Measurements from ENCODE around the gene CDK19. TPM values are rescaled to one million over a fixed set of nuclear protein-coding genes. Genes with fewer than 3 reads are reported as not detected.

Gene CDK19
- total RNA-seq, 2 experiments from 2014 or later = 21.6 to 26.2 TPM

- no peak overlapping the region for H3K4me3 Mint-ChIP-seq
- ChIA-PET POLR2A (no interaction called here), CTCF (no interaction called here)
Observed at GRCh38 chr6:110833831-110834230, 18.6 kb upstream of the CDK19 start.

GRCh38 chr6:110831405-110831804, 16.1 kb upstream of the CDK19 start:
- no peaks in the 10 kb centered on the region for H3K27me3 Mint-ChIP-seq (ENCODE audit: low read depth)
- no peaks in the 10 kb centered on the region for H3K9me3 Mint-ChIP-seq (ENCODE audit: insufficient read depth)
- H3K27ac Mint-ChIP-seq = no peak overlapping the region
- no peaks in the 10 kb centered on the region for H3K36me3 Mint-ChIP-seq (ENCODE audit: low read depth)
- ATAC-seq (no peak), DNase-seq (no peak)
- ChIA-PET CTCF (no interaction called here), POLR2A (no interaction called here)
- H3K4me1 Mint-ChIP-seq (ENCODE audit: low read depth) = no peaks in the 10 kb centered on the region
- no peak overlapping the region for H3K4me3 Mint-ChIP-seq

More at GRCh38 chr6:110833831-110834230, 18.6 kb upstream of the CDK19 start:
- H3K9me3 Mint-ChIP-seq (ENCODE audit: insufficient read depth) = no peaks in the 10 kb centered on the region
- DNase-seq = no peak
- H3K36me3 Mint-ChIP-seq (ENCODE audit: low read depth) = no peaks in the 10 kb centered on the region
- no peaks in the 10 kb centered on the region for H3K27me3 Mint-ChIP-seq (ENCODE audit: low read depth)
- H3K4me1 Mint-ChIP-seq (ENCODE audit: low read depth) = no peaks in the 10 kb centered on the region
- ATAC-seq = no peak
- no peak overlapping the region for H3K27ac Mint-ChIP-seq

DNA sequence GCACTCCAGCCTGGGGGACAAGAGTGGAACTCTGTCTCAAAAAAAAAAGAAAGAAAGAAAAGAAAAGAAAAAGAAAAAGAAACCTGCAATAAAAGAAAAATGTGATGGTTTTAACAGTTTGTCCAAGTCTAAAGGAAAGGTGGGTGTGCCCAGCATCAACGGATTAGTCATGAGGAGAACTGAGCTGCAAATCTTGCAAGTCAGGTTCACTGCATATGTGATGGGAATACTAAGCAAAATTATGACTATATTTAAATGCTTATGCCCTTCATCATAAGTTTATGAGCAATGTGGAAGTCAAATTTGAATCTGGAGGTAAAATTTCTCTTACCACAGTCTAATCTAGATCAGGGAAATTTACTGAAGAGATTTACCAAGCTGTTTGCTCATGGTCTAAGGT, 13.1 kb upstream of the CDK19 start:
- ChIA-PET POLR2A (interaction anchor here (1.0 kb wide), 1 partner anchor 22 kb away, joined by 3 read pairs; no protein-coding TSS in a partner anchor), CTCF (interaction anchor here (1.2 kb wide), 1 partner anchor 10 kb away, joined by 6 read pairs; no protein-coding TSS in a partner anchor)
- DNase-seq (no peak), ATAC-seq (no peak)
- Mint-ChIP-seq H3K4me3 (no peak overlapping the region), H3K9me3 (ENCODE audit: insufficient read depth) (no peaks in the 10 kb centered on the region), H3K4me1 (ENCODE audit: low read depth) (no peaks in the 10 kb centered on the region), H3K27me3 (ENCODE audit: low read depth) (peaks cover 8% of the 10 kb centered on the region), H3K36me3 (ENCODE audit: low read depth) (no peaks in the 10 kb centered on the region), H3K27ac (no peak overlapping the region)

DNA sequence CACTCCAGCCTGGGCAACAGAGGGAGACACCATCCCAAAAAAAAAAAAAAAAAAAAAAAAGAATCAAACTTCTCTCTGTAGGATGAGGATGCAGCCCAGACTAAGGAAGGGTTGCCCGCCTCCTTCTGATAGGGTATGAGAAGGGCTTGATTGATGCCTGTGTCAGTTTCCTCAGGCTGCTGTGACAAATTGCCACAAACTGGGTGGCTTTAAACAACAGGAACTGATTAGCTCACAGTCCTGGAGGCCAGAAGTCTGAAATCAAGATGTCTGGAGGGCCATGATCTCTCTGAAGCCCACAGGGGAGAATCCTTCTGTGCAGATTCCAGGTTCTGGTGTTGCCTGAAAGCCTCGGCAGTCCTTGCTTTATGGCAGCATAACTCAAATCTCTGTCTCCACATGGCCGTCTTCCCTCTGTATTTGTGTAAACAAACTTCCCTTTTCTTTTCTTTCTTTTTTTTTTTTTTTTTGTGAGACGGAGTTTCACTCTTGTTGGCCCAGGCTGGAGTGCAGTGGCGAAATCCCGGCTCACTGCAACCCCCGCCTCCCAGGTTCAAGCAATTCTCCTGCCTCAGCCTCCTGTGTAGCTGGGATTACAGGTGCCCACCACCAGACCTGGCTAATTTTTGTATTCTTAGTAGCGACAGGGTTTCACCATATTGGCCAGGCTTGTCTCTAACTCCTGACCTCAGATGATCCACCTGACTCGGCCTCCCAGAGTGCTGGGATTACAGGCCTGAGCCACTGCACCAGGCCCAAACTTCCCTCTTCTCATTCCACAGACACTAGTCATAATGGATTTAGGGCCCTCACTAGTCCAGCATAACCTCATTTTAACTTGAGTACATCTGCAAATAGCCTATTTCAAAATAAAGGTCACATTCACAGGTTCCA, 11.2 kb upstream of the CDK19 start:
- POLR2A ChIA-PET = interaction anchor here (0.6 to 2.6 kb wide), 3 partner anchors 11 to 48 kb away, joined by 3 to 9 read pairs (median 7); partner anchors contain the start of genes AMD1 and CDK19
- Mint-ChIP-seq H3K27ac (no peak overlapping the region), H3K9me3 (ENCODE audit: insufficient read depth) (no peaks in the 10 kb centered on the region), H3K4me1 (ENCODE audit: low read depth) (peaks cover 6% of the 10 kb centered on the region), H3K4me3 (no peak overlapping the region), H3K36me3 (ENCODE audit: low read depth) (no peaks in the 10 kb centered on the region), H3K27me3 (ENCODE audit: low read depth) (peaks cover 8% of the 10 kb centered on the region)
- no peak for ATAC-seq
- DNase-seq = no peak
- CTCF ChIA-PET = no interaction called here

DNA sequence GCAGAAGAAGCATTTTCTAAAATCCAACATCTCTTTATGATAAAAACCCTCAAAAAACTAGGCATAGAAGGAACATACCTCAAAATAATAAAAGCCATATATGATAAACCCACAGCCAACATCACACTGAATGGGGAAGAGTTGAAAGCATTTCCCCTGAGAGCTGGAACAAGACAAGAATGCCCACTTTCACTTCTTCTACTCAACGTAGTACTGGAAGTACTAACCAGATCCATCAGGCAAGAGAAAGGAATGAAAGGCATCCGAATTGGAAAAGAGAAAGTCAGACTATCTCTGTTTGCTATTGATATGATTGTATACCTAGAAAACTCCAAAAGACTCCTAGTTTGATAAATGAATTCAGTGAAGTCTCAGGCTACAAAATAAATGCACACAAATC, 7.9 kb upstream of the CDK19 start:
- Mint-ChIP-seq H3K4me3 (no peak overlapping the region), H3K9me3 (ENCODE audit: insufficient read depth) (no peaks in the 10 kb centered on the region), H3K36me3 (ENCODE audit: low read depth) (no peaks in the 10 kb centered on the region), H3K4me1 (ENCODE audit: low read depth) (peaks cover 20% of the 10 kb centered on the region), H3K27ac (no peak overlapping the region), H3K27me3 (ENCODE audit: low read depth) (peaks cover 8% of the 10 kb centered on the region)
- POLR2A ChIA-PET = interaction anchor here (1.0 to 1.1 kb wide), 2 partner anchors 8 to 51 kb away, joined by 3 read pairs; partner anchors contain the start of genes AMD1 and CDK19
- no peak for ATAC-seq
- no peak for DNase-seq
- CTCF ChIA-PET = no interaction called here

DNA sequence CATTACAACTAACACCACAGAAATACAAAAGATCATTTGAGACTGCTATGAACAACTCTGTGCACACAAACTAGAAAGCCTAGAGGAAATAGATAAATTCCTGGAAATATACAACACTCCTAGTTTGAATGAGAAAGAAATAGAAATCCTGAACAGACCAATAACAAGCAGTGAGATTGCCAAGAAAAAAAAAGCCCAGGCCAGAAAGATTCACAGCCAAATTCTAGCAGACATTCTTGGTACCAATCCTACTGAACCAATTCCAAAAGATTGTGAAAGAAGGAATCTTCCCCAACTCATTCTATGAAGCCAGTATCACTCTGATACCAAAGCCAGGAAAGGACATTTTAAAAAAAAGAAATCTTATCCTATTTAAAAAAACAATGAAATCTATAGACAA, 7.0 kb upstream of the CDK19 start:
- CTCF ChIA-PET = no interaction called here
- Mint-ChIP-seq H3K27me3 (ENCODE audit: low read depth) (peaks cover 8% of the 10 kb centered on the region), H3K27ac (no peak overlapping the region), H3K36me3 (ENCODE audit: low read depth) (no peaks in the 10 kb centered on the region), H3K4me1 (ENCODE audit: low read depth) (peaks cover 24% of the 10 kb centered on the region), H3K9me3 (ENCODE audit: insufficient read depth) (no peaks in the 10 kb centered on the region), H3K4me3 (no peak overlapping the region)
- no peak for DNase-seq
- POLR2A ChIA-PET = interaction anchor here (10.5 kb wide), 1 partner anchor 54 kb away, joined by 441 read pairs; the partner anchor contains the start of gene AMD1
- no peak for ATAC-seq

- H3K36me3 Mint-ChIP-seq (ENCODE audit: low read depth) = no peaks in the 10 kb centered on the region
- H3K27ac Mint-ChIP-seq = peak overlapping the region; percentile 98
- H3K9me3 Mint-ChIP-seq (ENCODE audit: insufficient read depth) = no peaks in the 10 kb centered on the region
- POLR2A ChIA-PET = interaction anchor here (0.7 to 10.5 kb wide), 8 partner anchors 32 to 779 kb away, joined by 3 to 441 read pairs (median 8); partner anchors contain the start of genes AMD1, GTF3C6 and RPF2
- CTCF ChIA-PET = interaction anchor here (0.9 to 4.7 kb wide), 6 partner anchors 9 to 129 kb away, joined by 3 to 82 read pairs (median 6); partner anchors contain the start of gene AMD1
- ATAC-seq (no peak), DNase-seq (peak; percentile 40)
- H3K4me1 Mint-ChIP-seq (ENCODE audit: low read depth) = peaks cover 41% of the 10 kb centered on the region
- peak overlapping the region; percentile 98 for H3K4me3 Mint-ChIP-seq
- no peaks in the 10 kb centered on the region for H3K27me3 Mint-ChIP-seq (ENCODE audit: low read depth)
Observed at GRCh38 chr6:110816677-110817076, 1.4 kb upstream of the CDK19 start.

- H3K36me3 Mint-ChIP-seq (ENCODE audit: low read depth) = peaks cover 5% of the 10 kb centered on the region
- peak; percentile 15 for ATAC-seq
- CTCF ChIA-PET = interaction anchor here (0.9 to 4.7 kb wide), 10 partner anchors 10 to 1361 kb away, joined by 3 to 82 read pairs (median 4); partner anchors contain the start of genes AMD1 and GTF3C6
- DNase-seq = no peak
- POLR2A ChIA-PET = interaction anchor here (0.6 to 10.5 kb wide), 41 partner anchors 8 to 1320 kb away, joined by 3 to 441 read pairs (median 4); partner anchors contain the start of genes AMD1, GTF3C6 and RPF2
- no peaks in the 10 kb centered on the region for H3K9me3 Mint-ChIP-seq (ENCODE audit: insufficient read depth)
- H3K4me3 Mint-ChIP-seq = peak overlapping the region; percentile 98
- H3K27me3 Mint-ChIP-seq (ENCODE audit: low read depth) = no peaks in the 10 kb centered on the region
- peaks cover 34% of the 10 kb centered on the region for H3K4me1 Mint-ChIP-seq (ENCODE audit: low read depth)
- peak overlapping the region; percentile 98 for H3K27ac Mint-ChIP-seq
Observed at GRCh38 chr6:110815015-110815410, 256 bp downstream of the CDK19 start.

- Mint-ChIP-seq H3K27me3 (ENCODE audit: low read depth) (no peaks in the 10 kb centered on the region), H3K4me1 (ENCODE audit: low read depth) (peaks cover 28% of the 10 kb centered on the region), H3K4me3 (peak overlapping the region; percentile 98), H3K36me3 (ENCODE audit: low read depth) (peaks cover 9% of the 10 kb centered on the region), H3K9me3 (ENCODE audit: insufficient read depth) (no peaks in the 10 kb centered on the region), H3K27ac (peak overlapping the region; percentile 98)
- ChIA-PET POLR2A (interaction anchor here (1.0 to 10.5 kb wide), 17 partner anchors 11 to 143 kb away, joined by 3 to 441 read pairs (median 7); partner anchors contain the start of genes AMD1 and GTF3C6), CTCF (interaction anchor here (0.6 to 4.7 kb wide), 10 partner anchors 32 to 1361 kb away, joined by 3 to 82 read pairs (median 4); partner anchors contain the start of gene AMD1)
- peak; percentile 68 for DNase-seq
- peak; percentile 9 for ATAC-seq
Observed at GRCh38 chr6:110814102-110815014, 911 bp downstream of the CDK19 start.

- CTCF ChIA-PET = interaction anchor here (0.6 to 4.7 kb wide), 4 partner anchors 32 to 134 kb away, joined by 3 to 82 read pairs (median 10); no protein-coding TSS in a partner anchor
- ATAC-seq (no peak), DNase-seq (no peak)
- no peaks in the 10 kb centered on the region for H3K27me3 Mint-ChIP-seq (ENCODE audit: low read depth)
- H3K4me1 Mint-ChIP-seq (ENCODE audit: low read depth) = peaks cover 27% of the 10 kb centered on the region
- POLR2A ChIA-PET = interaction anchor here (1.0 to 10.5 kb wide), 7 partner anchors 63 to 144 kb away, joined by 3 to 441 read pairs (median 12); partner anchors contain the start of genes AMD1 and GTF3C6
- H3K9me3 Mint-ChIP-seq (ENCODE audit: insufficient read depth) = no peaks in the 10 kb centered on the region
- H3K36me3 Mint-ChIP-seq (ENCODE audit: low read depth) = peaks cover 9% of the 10 kb centered on the region
- H3K27ac Mint-ChIP-seq = peak overlapping the region; percentile 91
- H3K4me3 Mint-ChIP-seq = peak overlapping the region; percentile 98
Observed at GRCh38 chr6:110813338-110814101, 1.7 kb downstream of the CDK19 start.

All from activated CD8-positive, alpha-beta T cell treated with anti-CD3 and anti-CD28 coated beads, Interleukin-2, amount 10 ng/mL, durations not matched to agents 7 days and 5 days (primary cell).